D341Med (cell line): Measurements from ENCODE around the gene ZNF662.

Experiments used
- DNase-seq: peaks from one replicate; pipeline ENCODE4 v3.0.0; 2012; ENCODE audit warnings: low spot score

ZNF662 gene

DNA sequence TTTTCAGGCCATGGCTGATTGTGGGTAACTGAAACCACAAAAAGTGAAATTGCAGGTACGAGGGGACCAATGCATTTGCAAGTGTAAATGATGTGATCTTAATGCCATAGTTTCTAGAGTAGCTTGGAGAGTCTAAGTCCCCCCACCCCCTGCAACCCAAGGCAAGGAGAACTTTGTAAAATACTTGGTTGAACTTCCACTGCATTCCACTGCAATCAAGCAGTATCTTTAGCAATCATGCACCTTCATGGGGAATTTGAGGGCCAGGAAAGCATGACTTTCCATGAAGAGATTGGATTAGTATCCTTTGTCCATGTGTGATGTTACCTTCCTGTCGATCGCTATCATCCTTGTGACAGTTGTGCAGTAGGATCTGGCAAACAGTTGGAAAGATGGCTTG lies 18.9 kb upstream of the ZNF662 start:
- DNase-seq: no peak

DNA sequence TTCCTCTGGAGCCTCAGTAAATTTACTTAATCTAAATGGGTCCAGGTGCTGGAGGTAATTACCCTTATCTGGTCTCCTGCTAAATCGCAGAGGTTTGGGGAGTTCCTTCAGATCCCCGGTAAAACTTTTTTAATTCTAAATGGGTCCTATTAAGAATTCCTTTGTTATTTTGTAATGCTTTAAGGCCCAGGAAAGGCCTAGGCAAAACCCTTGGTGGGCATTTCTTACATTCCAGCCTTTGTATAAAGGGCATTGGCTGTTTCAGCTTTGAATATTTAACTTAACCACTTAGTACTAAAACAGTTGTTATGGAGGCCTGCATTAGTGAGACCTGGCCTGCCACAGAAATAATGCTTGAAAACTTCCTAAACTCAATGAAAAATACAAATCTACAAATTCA lies 14.9 kb upstream of the ZNF662 start:
- DNase-seq: no peak

- DNase-seq: no peak
These were observed 13.8 kb upstream of the ZNF662 start for GRCh38 chr3:42892169-42892568.

GRCh38 chr3:42892807-42893206 lies 13.1 kb upstream of the ZNF662 start:
- DNase-seq: no peak

- DNase-seq: no peak
These were observed 11.0 kb upstream of the ZNF662 start for GRCh38 chr3:42894698-42895579.

DNA sequence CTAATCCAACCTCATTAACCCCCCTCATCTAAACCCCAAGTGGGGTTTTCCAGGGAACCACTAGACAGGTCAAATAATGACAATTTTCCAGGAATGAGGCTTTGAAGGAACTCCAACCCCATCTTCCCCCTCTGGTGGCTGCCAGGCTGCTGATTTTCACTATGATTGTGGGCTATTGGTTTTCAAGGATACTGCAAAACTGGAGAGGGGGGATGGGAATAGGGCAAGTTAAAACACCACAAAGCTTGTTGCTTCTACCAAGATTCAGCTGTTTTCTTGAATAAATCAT lies 10.4 kb upstream of the ZNF662 start:
- DNase-seq: no peak

GRCh38 chr3:42898896-42899675 lies 6.9 kb upstream of the ZNF662 start:
- DNase-seq: no peak

- no peak for DNase-seq
These were observed 5.5 kb upstream of the ZNF662 start for GRCh38 chr3:42900226-42901072.

DNA sequence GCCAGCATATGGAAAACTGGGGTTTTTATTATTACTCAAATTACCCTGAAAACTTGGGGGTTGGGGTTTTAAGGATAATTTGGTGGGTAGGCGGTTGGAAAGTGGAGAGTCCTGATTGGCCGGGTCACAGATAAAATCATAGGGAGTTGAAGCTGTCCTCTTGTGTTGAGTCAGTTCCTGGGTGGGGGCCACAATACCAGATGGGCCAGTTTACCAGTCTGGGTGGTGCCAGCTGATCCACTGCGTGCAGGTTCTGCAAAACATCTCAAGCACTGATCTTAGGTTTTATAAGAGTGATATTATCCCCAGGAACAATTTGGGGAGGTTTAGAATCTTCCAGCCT lies 4.9 kb upstream of the ZNF662 start:
- no peak for DNase-seq

DNA sequence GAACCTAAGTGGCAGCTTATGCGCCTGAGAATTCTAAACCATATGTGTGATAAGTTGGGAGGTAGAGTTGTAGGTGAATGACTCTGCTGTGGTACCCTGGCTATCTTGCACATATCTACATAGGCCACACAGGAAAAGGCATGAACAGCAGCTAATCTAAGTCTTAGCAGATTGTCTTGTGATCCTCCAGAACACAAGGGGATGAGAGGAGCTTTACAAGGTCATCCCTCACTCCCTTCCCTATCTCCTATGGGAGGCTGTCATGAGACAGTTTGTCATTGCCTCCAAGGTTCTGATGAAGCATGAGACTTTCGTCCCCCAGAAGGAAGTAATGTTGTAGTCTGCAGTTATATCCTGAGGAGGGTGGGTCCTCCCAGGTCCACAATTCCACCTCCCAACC lies 3.7 kb upstream of the ZNF662 start:
- no peak for DNase-seq

DNA sequence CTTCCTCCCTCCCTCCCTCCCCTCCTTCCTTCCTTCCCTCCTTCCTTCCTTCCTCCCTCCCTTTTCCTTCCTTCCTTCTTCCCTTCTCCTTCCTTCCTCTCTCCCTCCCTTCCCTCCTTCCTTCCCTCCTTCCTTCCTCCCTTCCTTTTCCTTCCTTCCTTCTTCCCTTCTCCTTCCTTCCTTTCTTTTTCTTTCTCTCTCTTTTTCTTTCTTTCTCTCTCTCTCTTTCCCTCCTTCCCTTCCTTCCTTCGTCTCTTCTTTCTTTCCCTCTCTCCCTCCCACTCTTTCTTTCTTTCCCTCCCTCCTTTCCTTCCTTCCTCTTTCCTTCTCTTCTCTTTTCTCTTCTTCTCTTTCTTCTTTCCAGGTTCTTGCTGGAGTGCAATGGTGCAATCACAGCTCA lies 1.9 kb upstream of the ZNF662 start:
- DNase-seq: no peak

GRCh38 chr3:42905740-42906069 lies 237 bp upstream of the ZNF662 start:
- DNase-seq: no peak

GRCh38 chr3:42906848-42907183 lies 874 bp downstream of the ZNF662 start:
- DNase-seq: no peak

GRCh38 chr3:42908675-42909074 lies 2.7 kb downstream of the ZNF662 start:
- no peak for DNase-seq

- no peak for DNase-seq
These were observed 5.6 kb downstream of the ZNF662 start for GRCh38 chr3:42911551-42911950.

DNA sequence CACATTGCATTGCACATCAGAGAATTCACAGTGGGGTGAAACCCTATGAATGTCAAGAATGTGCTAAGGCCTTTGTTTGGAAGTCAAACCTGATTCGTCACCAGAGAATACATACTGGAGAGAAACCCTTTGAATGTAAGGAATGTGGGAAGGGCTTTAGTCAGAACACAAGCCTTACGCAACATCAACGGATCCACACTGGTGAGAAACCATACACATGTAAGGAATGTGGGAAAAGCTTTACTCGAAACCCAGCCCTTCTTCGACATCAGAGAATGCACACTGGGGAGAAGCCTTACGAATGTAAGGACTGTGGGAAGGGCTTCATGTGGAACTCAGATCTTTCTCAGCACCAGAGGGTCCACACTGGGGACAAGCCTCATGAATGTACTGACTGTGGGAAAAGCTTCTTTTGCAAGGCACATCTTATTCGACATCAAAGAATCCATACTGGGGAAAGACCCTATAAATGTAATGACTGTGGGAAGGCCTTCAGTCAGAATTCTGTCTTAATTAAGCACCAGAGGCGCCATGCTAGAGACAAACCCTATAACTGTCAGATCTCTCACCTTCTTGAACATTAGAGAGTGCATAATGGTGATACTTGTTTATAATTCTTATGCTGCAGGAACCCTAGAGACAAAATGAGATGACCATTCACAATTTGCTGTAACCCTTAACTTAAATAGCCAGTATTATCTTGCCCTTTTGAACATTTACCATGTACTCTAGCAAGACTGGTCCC lies 9.0 kb downstream of the ZNF662 start:
- no peak for DNase-seq

- no peak for DNase-seq
These were observed 17.7 kb downstream of the ZNF662 start for GRCh38 chr3:42923606-42924005.

GRCh38 chr3:42926310-42926709 lies 20.4 kb downstream of the ZNF662 start:
- no peak for DNase-seq

DNA sequence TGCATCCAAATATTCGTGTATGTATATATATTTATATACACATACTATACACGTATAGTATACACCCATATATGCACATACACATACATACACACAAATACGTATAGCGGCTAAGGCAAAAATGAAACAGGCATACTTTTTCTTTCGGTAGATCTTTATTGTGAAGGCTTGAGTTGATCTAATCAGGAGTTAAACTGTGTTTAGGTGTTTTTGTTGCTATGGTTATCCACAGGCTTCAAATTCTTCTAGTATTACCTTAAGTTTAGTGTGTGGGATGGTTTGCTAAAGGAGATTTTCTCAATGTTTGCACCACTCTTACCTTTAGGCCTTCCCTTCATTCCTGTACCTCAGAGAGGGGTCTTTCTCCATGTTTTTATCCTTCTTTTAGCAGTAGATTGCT lies 28.2 kb downstream of the ZNF662 start:
- no peak for DNase-seq

DNA sequence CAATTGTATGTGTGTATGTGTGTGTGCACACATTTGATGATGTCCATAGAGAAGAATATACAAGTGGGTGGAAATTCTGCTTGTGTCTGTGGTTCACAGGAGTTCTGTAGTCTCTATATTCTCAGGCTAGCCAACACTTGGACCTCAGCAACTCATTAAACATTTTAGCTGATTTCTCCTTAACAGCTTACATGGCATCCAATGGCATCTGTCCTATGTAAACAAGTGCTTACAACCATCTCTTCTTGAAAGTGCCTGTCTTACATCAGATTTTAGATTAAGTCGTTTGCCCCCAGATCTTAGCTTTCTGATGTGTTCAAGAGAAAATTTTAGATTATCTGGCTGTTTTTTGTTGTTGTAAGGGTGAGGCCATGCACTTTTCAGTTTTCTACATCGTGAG lies 29.0 kb downstream of the ZNF662 start:
- DNase-seq: no peak

DNA sequence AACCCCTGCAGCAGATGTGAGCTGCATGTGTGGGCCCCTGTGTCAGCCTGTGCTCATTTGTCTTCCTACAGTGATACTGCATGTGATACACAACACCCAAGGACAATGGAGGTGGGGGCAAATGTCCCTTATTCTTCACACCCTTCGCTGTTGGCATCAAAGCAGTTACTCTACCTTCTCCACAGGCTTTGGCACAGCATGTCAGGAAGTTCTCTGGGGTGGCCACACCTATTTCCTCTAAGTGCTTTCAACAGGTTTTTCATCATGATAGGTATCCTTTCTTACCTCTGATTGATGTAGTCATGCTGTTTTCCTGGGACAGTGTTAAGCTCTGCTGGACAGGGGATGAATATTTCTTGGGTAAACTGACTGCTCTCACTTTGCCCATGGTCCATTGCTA lies 29.5 kb downstream of the ZNF662 start:
- DNase-seq: no peak
